ENCODE data around the gene TBL1XR1. TPM values are rescaled to one million over a fixed set of nuclear protein-coding genes. Genes with fewer than 3 reads are reported as not detected.

Gene TBL1XR1
- total RNA-seq, 1 donor from 2014 or later, result 182 TPM

GRCh38 chr3:177102553-177102952 is 94.7 kb downstream of the TBL1XR1 start:
- intact Hi-C loops (cut with DNase I), result loop anchor here (5.0 kb wide), 1 partner anchor 510 kb away; no protein-coding TSS in a partner anchor
- no peak for DNase-seq (ENCODE audit: low spot score)
- no peak for ATAC-seq

GRCh38 chr3:177098551-177098950 is 98.7 kb downstream of the TBL1XR1 start:
- ATAC-seq, result no peak
- DNase-seq (ENCODE audit: low spot score), result no peak
- intact Hi-C loops (cut with DNase I), result no loop called here

DNA sequence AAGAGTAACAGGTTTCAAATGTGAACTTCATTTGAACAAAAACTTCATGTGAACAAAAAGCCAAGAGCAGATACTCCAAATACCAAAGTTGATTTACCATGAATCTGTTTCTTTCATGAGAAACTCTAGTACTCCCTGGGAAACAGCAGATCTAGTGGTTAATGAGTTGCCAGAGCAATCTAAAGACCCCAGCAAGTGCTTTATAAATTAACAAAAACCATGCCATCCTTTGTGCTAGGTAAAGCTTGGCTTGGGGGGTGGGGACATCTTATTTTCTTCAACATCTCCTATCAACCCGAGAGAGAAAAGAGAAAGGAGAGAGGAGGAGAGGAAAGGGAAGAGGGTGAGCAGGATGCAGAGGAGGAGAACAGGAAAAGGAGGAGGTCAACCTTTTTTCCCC is 100.7 kb downstream of the TBL1XR1 start:
- intact Hi-C loops (cut with DNase I), result no loop called here
- DNase-seq (ENCODE audit: low spot score) (no peak), ATAC-seq (no peak)

DNA sequence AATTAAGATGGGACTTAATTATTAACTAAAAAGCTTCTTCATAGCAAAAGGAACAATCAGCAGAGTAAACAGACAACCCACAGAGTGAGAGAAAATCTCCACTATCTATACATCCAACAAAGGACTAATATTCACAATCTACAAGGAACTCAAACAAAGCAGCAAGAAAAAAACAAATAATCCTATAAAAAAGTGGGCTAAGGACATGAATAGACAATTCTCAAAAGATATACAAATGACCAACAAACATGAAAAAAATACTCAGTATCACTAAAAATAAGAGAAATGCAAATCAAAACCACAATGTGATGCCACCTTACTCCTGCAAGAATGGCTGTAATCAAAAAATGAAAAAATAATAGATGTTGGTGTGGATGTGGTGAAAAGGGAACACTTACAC is 103.3 kb downstream of the TBL1XR1 start:
- no peak for DNase-seq (ENCODE audit: low spot score)
- intact Hi-C loops (cut with DNase I), result no loop called here

GRCh38 chr3:177089901-177090300 is 107.4 kb downstream of the TBL1XR1 start:
- DNase-seq (ENCODE audit: low spot score) (no peak), ATAC-seq (peak; percentile 10)
- intact Hi-C loops (cut with DNase I), result no loop called here

More for the DNA sequence above, 103.3 kb downstream of the TBL1XR1 start:
- no peak for ATAC-seq

DNA sequence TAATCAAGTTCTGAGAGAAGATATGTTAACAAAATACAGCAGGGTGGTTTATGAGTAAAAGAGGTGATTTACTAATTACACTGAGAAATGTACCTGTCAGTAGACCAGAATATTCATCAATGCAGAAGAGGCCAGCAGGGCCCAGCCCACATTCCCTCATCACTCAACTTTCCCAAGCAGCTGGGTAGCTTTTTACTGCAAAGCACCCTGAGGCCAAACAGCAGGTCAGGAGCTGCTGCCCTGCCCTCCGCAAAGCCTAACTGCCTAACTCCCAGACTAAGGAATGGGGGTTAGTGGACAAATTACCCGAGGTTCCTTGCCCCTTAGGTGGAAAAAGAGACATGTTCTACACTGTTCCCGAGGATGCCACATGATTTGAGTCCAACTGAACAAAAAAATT is 108.2 kb downstream of the TBL1XR1 start:
- ATAC-seq (peak; percentile 15), DNase-seq (ENCODE audit: low spot score) (no peak)
- intact Hi-C loops (cut with DNase I), result no loop called here

DNA sequence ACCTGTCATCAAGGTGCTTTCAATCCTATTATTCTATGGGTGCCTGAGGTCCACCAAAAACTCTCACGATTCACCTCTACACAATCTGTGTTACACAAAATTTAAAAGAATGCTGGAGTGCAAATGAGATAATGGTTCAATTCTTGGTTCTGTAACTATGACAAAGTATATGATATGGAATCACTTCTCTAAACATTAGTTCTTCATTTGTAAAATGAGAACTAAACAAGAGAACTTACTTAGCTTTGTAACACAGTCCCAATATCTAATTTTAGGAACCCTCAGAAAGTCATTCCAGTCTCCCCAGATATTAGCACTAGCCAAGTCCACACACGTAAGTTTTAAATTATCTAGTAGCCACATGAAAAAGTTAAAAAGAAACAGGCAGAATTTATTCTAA is 111.5 kb downstream of the TBL1XR1 start:
- intact Hi-C loops (cut with DNase I), result no loop called here
- peak; percentile 22 for ATAC-seq
- no peak for DNase-seq (ENCODE audit: low spot score)

DNA sequence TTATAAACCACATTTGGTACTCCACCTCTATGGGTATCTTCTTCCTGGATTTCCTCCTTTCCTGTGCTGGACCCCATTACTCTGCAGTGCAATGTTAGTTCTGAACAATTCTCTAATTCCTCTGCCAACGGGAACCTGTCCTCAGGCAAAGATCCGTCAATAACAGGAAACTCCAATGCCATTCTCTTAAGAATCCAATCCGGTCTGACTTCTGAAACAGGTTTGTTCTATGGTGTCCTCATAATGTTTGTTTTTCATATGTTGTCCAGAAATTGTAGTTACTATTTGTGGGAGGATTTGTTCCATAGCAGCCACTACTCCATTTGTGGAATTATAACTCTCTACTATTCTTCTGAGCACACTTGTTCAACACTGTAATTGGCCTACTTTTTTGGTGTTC is 112.7 kb downstream of the TBL1XR1 start:
- ATAC-seq (no peak), DNase-seq (ENCODE audit: low spot score) (no peak)
- intact Hi-C loops (cut with DNase I), result no loop called here

DNA sequence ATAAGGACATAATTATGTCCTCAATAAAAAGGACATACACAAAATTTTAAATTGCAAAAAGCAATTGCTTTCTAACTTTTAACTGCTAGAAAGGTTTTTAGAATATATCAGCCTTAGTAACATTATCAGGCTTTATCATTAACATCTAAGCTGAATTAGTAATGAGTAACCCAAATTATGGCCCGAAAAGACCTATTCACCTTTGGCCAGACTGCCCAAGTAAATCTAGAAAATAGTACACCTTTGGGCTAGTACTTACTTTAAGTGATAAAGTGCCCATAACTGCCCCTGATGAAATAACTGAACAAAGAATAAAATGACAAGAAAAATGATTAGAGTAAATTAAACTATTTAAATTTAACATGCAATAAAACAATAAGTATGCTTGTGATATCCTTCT is 117.2 kb downstream of the TBL1XR1 start:
- intact Hi-C loops (cut with DNase I), result no loop called here
- ATAC-seq, result no peak

DNA sequence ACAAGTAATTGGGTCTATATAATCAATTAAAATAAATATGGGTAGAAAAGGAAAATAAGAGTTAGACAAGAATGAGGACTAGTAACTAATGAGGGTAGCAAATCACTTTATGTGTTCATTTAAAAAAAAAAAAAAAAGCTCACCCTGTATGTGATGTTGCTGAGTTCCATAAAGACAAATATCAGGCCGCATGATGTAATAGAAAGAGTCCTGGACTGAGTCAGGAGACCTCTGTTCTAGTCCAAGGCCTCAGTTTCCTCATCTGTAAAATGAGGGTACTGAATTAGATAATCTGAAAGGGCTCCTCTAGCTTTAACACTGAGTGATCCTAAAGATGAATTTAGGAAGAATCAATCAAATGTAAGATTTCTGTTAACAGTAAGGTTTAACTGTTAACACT is 117.6 kb downstream of the TBL1XR1 start:
- intact Hi-C loops (cut with DNase I), result no loop called here
- ATAC-seq, result no peak
- no peak for DNase-seq (ENCODE audit: low spot score)

More for the DNA sequence above, 117.2 kb downstream of the TBL1XR1 start:
- no peak for DNase-seq (ENCODE audit: low spot score)

DNA sequence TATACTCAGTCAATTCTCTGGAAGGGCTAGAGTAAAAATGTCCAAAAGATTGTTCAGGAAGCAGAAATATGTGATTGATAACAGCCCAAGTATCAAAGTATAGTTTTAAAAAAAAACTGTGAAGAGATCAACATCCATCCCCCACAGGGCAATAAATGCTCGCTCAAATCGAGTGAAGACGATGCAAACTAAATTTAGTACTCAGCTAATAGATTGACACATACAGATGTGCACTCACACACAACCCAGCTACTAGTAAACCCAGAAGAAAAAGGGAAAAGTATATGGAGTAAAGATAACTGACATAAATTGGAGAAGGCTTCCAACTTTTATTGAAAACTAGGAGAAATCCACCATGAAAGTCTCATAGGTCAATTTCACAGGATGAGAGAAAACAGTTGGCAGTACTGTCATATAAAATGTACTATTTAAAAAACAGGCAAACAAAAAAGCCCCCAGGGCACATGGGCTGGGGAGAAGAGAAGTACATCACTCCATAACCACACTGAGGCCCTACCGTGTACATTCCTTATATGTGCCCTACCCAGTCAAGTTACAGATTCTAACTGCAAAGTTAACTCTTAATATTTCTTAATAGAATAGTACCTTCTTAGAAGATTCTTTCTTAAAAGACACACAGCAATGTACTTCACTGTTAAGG is 125.7 kb downstream of the TBL1XR1 start:
- no peak for DNase-seq (ENCODE audit: low spot score)
- intact Hi-C loops (cut with DNase I), result no loop called here
- ATAC-seq, result no peak

DNA sequence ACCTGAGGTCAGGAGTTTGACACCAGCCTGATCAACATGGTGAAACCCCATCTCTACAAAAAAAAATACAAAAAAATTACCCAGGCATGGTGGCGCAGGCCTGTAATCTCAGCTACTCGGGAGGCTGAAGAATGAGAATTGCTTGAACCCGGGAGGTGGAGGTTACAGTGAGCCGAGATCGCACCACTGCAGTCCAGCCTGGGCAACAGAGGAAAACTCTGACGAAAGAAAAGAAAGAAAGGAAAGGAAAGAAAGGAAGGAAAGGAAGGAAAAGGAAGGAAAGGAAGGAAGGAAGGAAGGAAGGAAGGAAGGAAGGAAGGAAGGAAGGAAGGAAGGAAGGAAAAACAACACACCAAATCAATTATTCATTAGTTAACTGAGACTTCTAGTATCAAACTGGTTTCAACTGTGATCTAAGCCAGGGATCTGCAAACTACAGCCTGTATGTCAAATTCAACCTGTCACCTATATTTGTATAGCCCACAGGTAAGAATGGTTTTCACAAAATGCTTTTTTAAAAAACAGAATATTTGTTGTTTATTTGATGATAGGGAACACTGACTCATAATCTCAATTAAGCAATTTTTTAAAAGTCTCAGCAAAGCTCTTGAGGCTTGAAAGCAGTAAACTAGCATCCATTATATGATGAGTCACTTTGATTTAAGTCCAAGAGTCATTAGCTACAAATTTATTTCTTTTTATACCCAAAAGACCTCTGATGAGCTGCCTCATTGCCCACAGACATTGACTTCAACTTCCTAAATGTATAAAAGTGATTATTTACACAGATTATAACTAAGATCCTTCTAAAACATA is 127.6 kb downstream of the TBL1XR1 start:
- intact Hi-C loops (cut with DNase I), result no loop called here
- DNase-seq (ENCODE audit: low spot score) (no peak), ATAC-seq (no peak)

GRCh38 chr3:177068967-177069366 is 128.3 kb downstream of the TBL1XR1 start:
- intact Hi-C loops (cut with DNase I), result no loop called here
- DNase-seq (ENCODE audit: low spot score) (no peak), ATAC-seq (no peak)

DNA sequence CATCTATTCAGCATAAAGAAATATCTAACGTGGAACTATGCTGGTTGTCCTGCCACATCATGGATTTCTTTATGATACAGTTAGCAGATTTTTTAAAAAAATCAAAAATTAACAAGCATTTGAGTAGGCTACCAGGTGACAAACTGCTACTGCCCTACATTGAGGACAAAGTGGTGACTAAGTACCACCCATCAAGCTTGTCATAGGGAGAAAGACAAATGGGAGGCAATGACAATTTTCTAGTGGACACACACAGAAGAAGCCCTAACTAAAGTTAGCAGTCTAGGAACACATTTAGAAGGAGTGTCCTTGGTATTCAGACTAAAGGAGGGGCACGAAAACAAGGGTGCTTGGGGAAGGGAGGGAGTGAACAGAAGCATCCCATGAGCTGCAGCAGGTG is 131.2 kb downstream of the TBL1XR1 start:
- no peak for ATAC-seq
- intact Hi-C loops (cut with DNase I), result no loop called here
- DNase-seq (ENCODE audit: low spot score), result no peak

- intact Hi-C loops (cut with DNase I), result no loop called here
- DNase-seq (ENCODE audit: low spot score) (no peak), ATAC-seq (no peak)
Observed at GRCh38 chr3:177065285-177066033, 131.8 kb downstream of the TBL1XR1 start.

GRCh38 chr3:177062052-177062732 is 135.1 kb downstream of the TBL1XR1 start:
- intact Hi-C loops (cut with DNase I), result no loop called here
- ATAC-seq, result no peak
- no peak for DNase-seq (ENCODE audit: low spot score)

- intact Hi-C loops (cut with DNase I), result no loop called here
- DNase-seq (ENCODE audit: low spot score) (no peak), ATAC-seq (peak; percentile 79)
Observed at GRCh38 chr3:177061369-177061768, 135.9 kb downstream of the TBL1XR1 start.

GRCh38 chr3:177060492-177060891 is 136.8 kb downstream of the TBL1XR1 start:
- DNase-seq (ENCODE audit: low spot score) (no peak), ATAC-seq (no peak)
- intact Hi-C loops (cut with DNase I), result no loop called here

- intact Hi-C loops (cut with DNase I), result no loop called here
- no peak for DNase-seq (ENCODE audit: low spot score)
- no peak for ATAC-seq
Observed at GRCh38 chr3:177058648-177059047, 138.6 kb downstream of the TBL1XR1 start.

Data from sciatic nerve (tissue), 2 donors.